Fibroblast of mammary gland (primary cell): Measurements from ENCODE around the gene CMIP.
"Not testable (repeated sequence)": the region's sequence is repeated elsewhere in the genome, so short reads cannot be mapped to it uniquely, and the experiment has no call there.

Experiments used
- DNase-seq: peaks from one replicate; pipeline ENCODE4 v3.0.0-alpha.2; 2010; ENCODE audit warnings: low read depth
- H3K4me3 ChIP-seq: 2 replicates; pipeline ENCODE4 v1.5.1; 2011; ENCODE audit warnings: low read depth, mild to moderate bottlenecking, low read length, moderate library complexity; ENCODE audit not compliant: control insufficient read depth
- TF ChIP-seq, protein P1 (sequence below): conservative IDR thresholded peaks from 2 replicates; pipeline ENCODE4 v1.5.1; 2011; ENCODE audit warnings: low read depth, low read length, inconsistent platforms; ENCODE audit not compliant: control insufficient read depth, insufficient read depth

Gene CMIP

DNA sequence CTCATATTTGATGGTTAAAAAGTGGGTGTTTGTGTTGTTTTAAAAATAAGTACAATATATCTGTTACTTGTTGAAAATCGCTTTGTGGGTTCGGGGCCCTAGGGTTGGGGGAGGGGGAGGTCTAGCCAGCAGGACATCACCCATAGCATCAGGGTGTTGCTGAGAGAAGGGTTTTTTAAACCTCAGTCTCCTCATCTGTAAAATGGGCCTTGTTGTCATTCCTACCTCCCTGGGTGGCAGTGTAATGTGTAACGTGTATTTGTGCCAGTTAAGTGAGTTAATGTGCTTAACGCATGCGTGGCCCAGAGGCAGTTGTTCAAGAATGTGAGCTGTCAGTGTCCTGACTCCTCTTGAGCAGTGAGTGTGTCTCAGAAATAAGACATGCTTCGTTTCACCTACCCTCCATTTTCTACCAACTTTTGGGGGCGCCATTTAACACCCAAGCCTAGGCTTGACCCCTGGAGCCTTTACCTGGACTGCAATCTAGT lies 129.0 kb downstream of the CMIP start:
- TF ChIP-seq, protein P1, sequence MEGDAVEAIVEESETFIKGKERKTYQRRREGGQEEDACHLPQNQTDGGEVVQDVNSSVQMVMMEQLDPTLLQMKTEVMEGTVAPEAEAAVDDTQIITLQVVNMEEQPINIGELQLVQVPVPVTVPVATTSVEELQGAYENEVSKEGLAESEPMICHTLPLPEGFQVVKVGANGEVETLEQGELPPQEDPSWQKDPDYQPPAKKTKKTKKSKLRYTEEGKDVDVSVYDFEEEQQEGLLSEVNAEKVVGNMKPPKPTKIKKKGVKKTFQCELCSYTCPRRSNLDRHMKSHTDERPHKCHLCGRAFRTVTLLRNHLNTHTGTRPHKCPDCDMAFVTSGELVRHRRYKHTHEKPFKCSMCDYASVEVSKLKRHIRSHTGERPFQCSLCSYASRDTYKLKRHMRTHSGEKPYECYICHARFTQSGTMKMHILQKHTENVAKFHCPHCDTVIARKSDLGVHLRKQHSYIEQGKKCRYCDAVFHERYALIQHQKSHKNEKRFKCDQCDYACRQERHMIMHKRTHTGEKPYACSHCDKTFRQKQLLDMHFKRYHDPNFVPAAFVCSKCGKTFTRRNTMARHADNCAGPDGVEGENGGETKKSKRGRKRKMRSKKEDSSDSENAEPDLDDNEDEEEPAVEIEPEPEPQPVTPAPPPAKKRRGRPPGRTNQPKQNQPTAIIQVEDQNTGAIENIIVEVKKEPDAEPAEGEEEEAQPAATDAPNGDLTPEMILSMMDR: no peak
- DNase-seq: no peak
- H3K4me3 ChIP-seq: no peak overlapping the region

DNA sequence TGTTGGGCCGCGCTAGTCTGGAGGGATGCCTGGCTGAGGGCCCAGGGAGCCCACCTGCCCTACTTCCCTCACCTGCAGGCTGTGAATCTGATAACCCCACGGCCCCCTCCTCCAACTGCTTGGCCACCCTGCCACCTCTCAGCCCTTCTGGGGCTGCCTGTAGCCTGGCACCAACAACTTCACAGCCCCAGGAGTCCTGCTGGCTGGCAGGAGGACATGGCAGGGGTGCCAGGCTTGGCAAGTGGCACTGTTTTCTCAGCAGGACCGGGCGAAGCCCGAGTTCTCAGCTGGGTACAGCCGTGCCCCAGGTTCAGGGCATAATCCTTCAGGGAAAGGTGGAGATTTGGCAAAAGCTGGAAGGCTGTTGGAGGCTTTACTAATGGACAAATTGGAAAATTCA lies 129.6 kb downstream of the CMIP start:
- no peak for DNase-seq
- no peak overlapping the region for H3K4me3 ChIP-seq
- TF ChIP-seq, protein P1: no peak

DNA sequence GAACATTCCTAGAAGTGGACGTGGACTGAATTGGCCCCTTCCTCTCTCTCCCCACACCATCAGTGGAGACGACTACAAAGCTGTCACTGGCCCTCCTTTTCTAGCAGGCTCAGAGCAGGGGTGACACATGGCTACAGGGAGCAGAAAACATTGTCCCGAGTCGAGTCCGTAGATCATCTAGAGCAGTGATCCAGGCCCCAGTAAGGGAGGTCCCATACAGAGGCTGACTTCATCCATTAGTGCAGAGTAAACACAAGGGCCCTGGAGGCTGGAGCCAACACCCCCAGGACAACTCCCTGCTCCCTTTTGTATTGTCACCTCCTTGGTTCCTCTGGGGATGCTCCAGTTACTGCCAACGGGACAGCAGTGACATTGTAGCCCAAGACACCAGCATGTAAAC lies 130.7 kb downstream of the CMIP start:
- DNase-seq: no peak
- TF ChIP-seq, protein P1: no peak
- no peak overlapping the region for H3K4me3 ChIP-seq

DNA sequence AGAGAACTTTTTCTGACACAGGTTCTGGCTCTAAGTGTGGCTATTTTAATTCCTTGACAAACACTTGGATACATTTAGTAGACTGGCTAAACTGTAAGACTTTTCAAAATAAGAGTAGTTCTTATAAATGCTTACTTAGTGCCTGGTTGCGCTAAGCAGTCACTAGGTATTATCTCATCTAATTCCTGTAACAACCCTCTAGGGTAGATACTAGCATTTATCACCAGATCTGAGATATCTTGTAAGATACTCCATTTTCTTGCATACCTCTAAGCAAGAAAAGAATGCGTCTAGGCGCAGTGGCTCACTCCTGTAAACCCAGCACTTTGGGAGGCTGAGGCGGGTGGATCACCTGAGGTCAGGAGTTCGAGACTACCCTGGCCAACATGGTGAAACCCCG lies 131.2 kb downstream of the CMIP start:
- no peak overlapping the region for H3K4me3 ChIP-seq
- TF ChIP-seq, protein P1: no peak
- DNase-seq: no peak

DNA sequence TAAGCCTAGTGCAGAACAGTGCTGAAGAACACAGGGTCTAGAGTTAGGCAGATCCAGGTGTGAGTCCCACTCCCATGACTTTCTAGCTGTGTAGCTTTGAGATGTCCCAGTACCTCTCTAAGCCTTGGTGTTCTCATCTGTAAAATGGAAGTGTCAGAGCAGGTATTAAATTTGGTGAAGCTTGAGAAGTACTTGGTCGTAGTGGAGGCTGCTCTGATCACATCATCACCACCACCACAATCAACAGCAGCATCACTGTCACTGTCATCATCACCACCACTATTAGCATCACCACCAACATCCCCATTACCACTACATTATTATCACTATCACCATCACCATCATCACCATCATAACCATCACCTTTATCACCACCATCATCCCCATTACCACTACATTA lies 132.1 kb downstream of the CMIP start:
- no peak for DNase-seq
- TF ChIP-seq, protein P1: no peak
- H3K4me3 ChIP-seq: no peak overlapping the region

DNA sequence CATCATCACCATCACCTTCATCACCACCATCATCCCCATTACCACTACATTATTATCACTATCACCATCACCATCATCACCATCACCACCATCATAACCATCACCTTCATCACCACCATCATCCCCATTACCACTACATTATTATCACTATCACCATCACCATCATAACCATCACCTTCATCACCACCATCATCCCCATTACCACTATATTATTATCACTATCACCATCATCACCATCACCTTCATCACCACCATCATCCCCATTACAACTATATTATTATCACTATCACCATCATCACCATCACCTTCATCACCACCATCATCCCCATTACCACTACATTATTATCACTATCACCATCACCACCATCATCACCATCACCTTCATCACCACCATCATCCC lies 132.7 kb downstream of the CMIP start:
- H3K4me3 ChIP-seq, DNase-seq: not testable (repeated sequence)

DNA sequence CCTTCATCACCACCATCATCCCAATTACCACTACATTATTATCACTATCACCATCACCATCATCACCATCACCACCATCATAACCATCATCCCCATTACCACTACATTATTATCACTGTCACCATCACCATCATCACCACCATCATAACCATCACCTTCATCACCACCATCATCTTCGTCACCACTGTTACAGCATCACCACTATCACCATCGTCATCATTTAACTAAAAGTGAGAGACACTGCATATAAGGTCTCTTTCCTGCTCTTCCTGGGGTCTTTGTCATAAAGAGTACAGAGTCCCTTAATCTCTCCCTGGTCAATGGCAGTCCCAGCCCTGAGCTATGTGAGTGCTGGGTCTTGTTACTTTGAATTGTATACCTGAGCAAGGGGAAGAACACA lies 133.5 kb downstream of the CMIP start:
- DNase-seq: no peak
- TF ChIP-seq, protein P1: no peak
- H3K4me3 ChIP-seq: no peak overlapping the region
